Liver (tissue), 9 donors: ENCODE results near the gene SLC25A13. TPM values are rescaled to one million over a fixed set of nuclear protein-coding genes. Genes with fewer than 3 reads are reported as not detected.

Source experiments
- DNase-seq: peaks from one replicate; pipeline ENCODE4 v3.0.0-alpha.2; 2017; ENCODE audit warnings: low spot score
- H3K27ac ChIP-seq, 2 donors: one replicate each; pipeline ENCODE4 v1.7.0; 2013; ENCODE audit warnings: inconsistent platforms in 2 of 2, low read length in 2 of 2, control low read depth in 1 of 2, low read depth in 1 of 2, mild to moderate bottlenecking in 1 of 2
- H3K27me3 ChIP-seq, 4 donors: one replicate each; pipeline versions ENCODE4 v1.6.1 to v1.7.0; 2013; ENCODE audit warnings: low read length in 3 of 4, inconsistent platforms in 1 of 4, mild to moderate bottlenecking in 1 of 4, moderate library complexity in 1 of 4; ENCODE audit not compliant: control insufficient read depth in 4 of 4, insufficient read depth in 4 of 4
- H3K36me3 ChIP-seq, 4 donors: one replicate each; pipeline versions ENCODE4 v1.6.1 to v1.7.0; 2013; ENCODE audit warnings: low read length in 3 of 4, mild to moderate bottlenecking in 3 of 4, low read depth in 1 of 4, moderate library complexity in 1 of 4; ENCODE audit not compliant: control insufficient read depth in 4 of 4, insufficient read depth in 3 of 4
- H3K4me1 ChIP-seq, 4 donors: one replicate each; pipeline versions ENCODE4 v1.6.1 to v1.7.0; 2013; ENCODE audit warnings: low read length in 3 of 4, mild to moderate bottlenecking in 3 of 4, moderate library complexity in 1 of 4; ENCODE audit not compliant: control insufficient read depth in 4 of 4, insufficient read depth in 4 of 4
- H3K4me3 ChIP-seq, 3 donors: one replicate each; pipeline versions ENCODE4 v1.6.1 to v1.7.0; 2013; ENCODE audit warnings: low read length in 3 of 3, control low read depth in 1 of 3, low read depth in 1 of 3, mild to moderate bottlenecking in 1 of 3
- H3K9ac ChIP-seq, 2 donors: one replicate each; pipeline ENCODE4 v1.7.0; 2013; ENCODE audit warnings: low read length in 2 of 2, mild to moderate bottlenecking in 2 of 2, moderate library complexity in 2 of 2, control low read depth in 1 of 2, low read depth in 1 of 2
- H3K9me3 ChIP-seq, 4 donors: one replicate each; pipeline versions ENCODE4 v1.6.1 to v1.7.0; 2013; ENCODE audit warnings: low read length in 3 of 4; ENCODE audit not compliant: control insufficient read depth in 4 of 4
- ATF3 ChIP-seq: IDR thresholded peaks from 2 replicates; pipeline ENCODE4 v1.6.1; 2016; ENCODE audit warnings: antibody characterized with exemption
- CTCF ChIP-seq: fragments of 150-350 bp; IDR thresholded peaks from 2 replicates; pipeline ENCODE4 v1.5.1; 2017; ENCODE audit warnings: improper control_type of control experiment, low read depth, low read length; ENCODE audit not compliant: missing input control
- FOXA1 ChIP-seq: IDR thresholded peaks from 2 replicates; pipeline ENCODE4 v1.6.1; 2016; ENCODE audit warnings: antibody characterized with exemption
- FOXA2 ChIP-seq: IDR thresholded peaks from 2 replicates; pipeline ENCODE4 v1.6.1; 2016; ENCODE audit warnings: antibody characterized with exemption
- GABPA ChIP-seq, 2 donors: IDR thresholded peaks in 1 of 2; conservative IDR thresholded peaks in 1 of 2; 2 replicates each; pipeline ENCODE4 v1.6.1; 2016; ENCODE audit warnings: antibody characterized with exemption in 2 of 2, mild to moderate bottlenecking in 1 of 2, moderate library complexity in 1 of 2
- HNF4A ChIP-seq, 2 donors: conservative IDR thresholded peaks; 2 replicates each; pipeline ENCODE4 v1.6.1; 2016; ENCODE audit warnings: antibody characterized with exemption in 2 of 2, mild to moderate bottlenecking in 2 of 2
- HNF4G ChIP-seq: IDR thresholded peaks from 2 replicates; pipeline ENCODE4 v1.6.1; 2016; ENCODE audit warnings: antibody characterized with exemption
- JUND ChIP-seq, 2 donors: IDR thresholded peaks; 2 replicates each; pipeline ENCODE4 v1.6.1; 2016; ENCODE audit warnings: antibody characterized with exemption in 2 of 2
- MAX ChIP-seq: IDR thresholded peaks from 2 replicates; pipeline ENCODE4 v1.6.1; 2016; ENCODE audit warnings: antibody characterized with exemption
- NR2F2 ChIP-seq: IDR thresholded peaks from 2 replicates; pipeline ENCODE4 v1.6.1; 2016; ENCODE audit warnings: antibody characterized with exemption
- RAD21 ChIP-seq, 2 donors: IDR thresholded peaks; 2 replicates each; pipeline ENCODE4 v1.6.1; 2016; ENCODE audit warnings: antibody characterized with exemption in 2 of 2, mild to moderate bottlenecking in 2 of 2
- REST ChIP-seq: IDR thresholded peaks from 2 replicates; pipeline ENCODE4 v1.6.1; 2016; ENCODE audit warnings: antibody characterized with exemption, mild to moderate bottlenecking
- SP1 ChIP-seq: IDR thresholded peaks from 2 replicates; pipeline ENCODE4 v1.6.1; 2018; ENCODE audit warnings: antibody characterized with exemption, mild to moderate bottlenecking
- TAF1 ChIP-seq: conservative IDR thresholded peaks from 2 replicates; pipeline ENCODE4 v1.6.1; 2016; ENCODE audit warnings: antibody characterized with exemption, mild to moderate bottlenecking
- YY1 ChIP-seq: IDR thresholded peaks from 2 replicates; pipeline ENCODE4 v1.6.1; 2016; ENCODE audit warnings: antibody characterized with exemption, mild to moderate bottlenecking
- ZBTB33 ChIP-seq: IDR thresholded peaks from 2 replicates; pipeline ENCODE4 v1.6.1; 2016; ENCODE audit warnings: antibody characterized with exemption
- WGBS: extraction: QIAGEN DNeasy Blood & Tissue Kit; methylation state at CpG from one replicate; pipeline ENCODE4 v1.1.7; 2013; 5-methylcytosine and 5-hydroxymethylcytosine counted together
- polyA plus RNA-seq, 2 donors: library from polyadenylated mRNA; stranded (reverse) in 1 of 2; unstranded in 1 of 2; fragments of 200-250 nt in 1 of 2; fragments of >200 nt in 1 of 2; fragmentation: Nextera tagmentation in 1 of 2; extraction: Ambion mirVana in 1 of 2; gene quantifications; one replicate each; pipeline versions ENCODE4 v1.2.1 to v1.2.3, GENCODE V29; 2013 to 2015
- total RNA-seq, 2 donors: library from RNA; depleted of rRNA; stranded (reverse); fragments of >200 nt; gene quantifications; one replicate each; pipeline ENCODE4 v1.2.3, GENCODE V29; 2014
- donor health status: healthy.
- donor health status: healthy.
- donor health status: healthy.
- donor health status: healthy.
- donor health status: healthy.

The SLC25A13 gene
- total and polyA plus RNA-seq, 4 donors = 45.6 to 116 (median 63.9) TPM

GRCh38 chr7:96116173-96116572 is 205.7 kb downstream of the SLC25A13 start:
- no peak for TF ChIP-seq NR2F2
- no peak for TF ChIP-seq JUND (IDR thresholded peaks at IDR 0.05)
- no peak for TF ChIP-seq FOXA2
- TF ChIP-seq ATF3 = no peak
- TF ChIP-seq MAX = no peak
- no peak for TF ChIP-seq YY1
- TF ChIP-seq CTCF = no peak
- no peak for TF ChIP-seq FOXA1
- TF ChIP-seq GABPA (IDR thresholded peaks at IDR 0.05 in 1 of 2, conservative IDR thresholded peaks at IDR 0.05 in 1 of 2) = no peak
- no peak for TF ChIP-seq TAF1
- no peak for TF ChIP-seq HNF4G
- WGBS = 88% methylated on average over 7 of the region's 7 CpGs
- Histone ChIP-seq H3K4me1 (no peaks in the 10 kb centered on the region), H3K9ac (no peak overlapping the region), H3K9me3 (no peaks in the 10 kb centered on the region), H3K4me3 (no peak overlapping the region), H3K27ac (no peak overlapping the region), H3K36me3 (peaks cover 0 to 16% (median 14%) of the 10 kb centered on the region in 4 donors), H3K27me3 (no peaks in the 10 kb centered on the region)
- no peak for DNase-seq

- no peaks in the 10 kb centered on the region for H3K9me3 ChIP-seq
- 94% methylated on average over 7 of the region's 7 CpGs for WGBS
These were observed 207.7 kb downstream of the SLC25A13 start for GRCh38 chr7:96114190-96114589.

GRCh38 chr7:96111405-96111804 is 210.5 kb downstream of the SLC25A13 start:
- Histone ChIP-seq H3K36me3 (no peaks in the 10 kb centered on the region), H3K27me3 (no peaks in the 10 kb centered on the region), H3K4me3 (no peak overlapping the region), H3K9ac (no peak overlapping the region), H3K27ac (no peak overlapping the region), H3K9me3 (no peaks in the 10 kb centered on the region), H3K4me1 (no peaks in the 10 kb centered on the region)
- TF ChIP-seq GABPA (IDR thresholded peaks at IDR 0.05 in 1 of 2, conservative IDR thresholded peaks at IDR 0.05 in 1 of 2) (no peak), HNF4A (conservative IDR thresholded peaks at IDR 0.05) (no peak), MAX (no peak), ZBTB33 (no peak), NR2F2 (no peak), YY1 (no peak), REST (no peak), JUND (IDR thresholded peaks at IDR 0.05) (no peak), RAD21 (IDR thresholded peaks at IDR 0.05) (no peak), HNF4G (no peak)
- no peak for DNase-seq

More at GRCh38 chr7:96114190-96114589, 207.7 kb downstream of the SLC25A13 start:
- no peak overlapping the region for H3K4me3 ChIP-seq
- TF ChIP-seq FOXA2 = no peak
- TF ChIP-seq SP1 = no peak
- TF ChIP-seq GABPA (IDR thresholded peaks at IDR 0.05 in 1 of 2, conservative IDR thresholded peaks at IDR 0.05 in 1 of 2) = no peak
- no peaks in the 10 kb centered on the region for H3K27me3 ChIP-seq
- no peaks in the 10 kb centered on the region for H3K4me1 ChIP-seq
- no peak for DNase-seq
- no peak overlapping the region for H3K27ac ChIP-seq
- H3K9ac ChIP-seq = no peak overlapping the region
- H3K36me3 ChIP-seq = no peaks in the 10 kb centered on the region
